Sciatic nerve (tissue), 2 donors: ENCODE data around the gene CALML3. TPM values are rescaled to one million over a fixed set of nuclear protein-coding genes. Genes with fewer than 3 reads are reported as not detected.

ENCODE experiments used
- ATAC-seq: fragments of 200-7000 bp; cut with Tn5 transposase; one replicate; pipeline ENCODE4 v1.9.1; 2020; ENCODE audit warnings: mild to moderate bottlenecking, moderate library complexity
- DNase-seq: peaks from one replicate; pipeline ENCODE4 v3.0.0-alpha.2; 2020; ENCODE audit warnings: low spot score
- intact Hi-C: fragments of 100-400 bp; cut with DNase I; formaldehyde crosslinking; loops from one replicate; pipeline ENCODE4 v1.14.2; 2022
- total RNA-seq: library from RNA; stranded (reverse); fragmentation: NEBNext Ultra II Directional; extraction: Animal tissue kit (Norgen Biotek cat#: 25700); gene quantifications from one replicate; pipeline ENCODE4 v1.2.1, GENCODE V29; 2021
- donor health status: DM: no; HTN: no; CAD: no.
- donor health status: DM: no; HTN: no; CAD: no.

CALML3 gene
- total RNA-seq, 1 donor from 2014 or later = not detected

- peak; percentile 59 for DNase-seq
- intact Hi-C loops = no loop called here
These were observed 9.5 kb downstream of the CALML3 start for GRCh38 chr10:5534051-5534821.

GRCh38 chr10:5534880-5535856, 10.4 kb downstream of the CALML3 start:
- ATAC-seq (peak; percentile 95), DNase-seq (no peak)
- intact Hi-C loops = no loop called here

More at GRCh38 chr10:5534051-5534821, 9.5 kb downstream of the CALML3 start:
- ATAC-seq = peak; percentile 42

GRCh38 chr10:5536486-5537081, 11.8 kb downstream of the CALML3 start:
- ATAC-seq (no peak), DNase-seq (no peak)
- intact Hi-C loops = no loop called here

GRCh38 chr10:5537684-5538083, 12.9 kb downstream of the CALML3 start:
- DNase-seq (no peak), ATAC-seq (no peak)
- intact Hi-C loops = no loop called here

GRCh38 chr10:5538446-5538845, 13.7 kb downstream of the CALML3 start:
- DNase-seq = no peak
- no peak for ATAC-seq
- intact Hi-C loops = no loop called here

- intact Hi-C loops = no loop called here
- DNase-seq = peak; percentile 54
- no peak for ATAC-seq
These were observed 14.3 kb downstream of the CALML3 start for GRCh38 chr10:5538892-5539651.

GRCh38 chr10:5540080-5540479, 15.3 kb downstream of the CALML3 start:
- ATAC-seq (no peak), DNase-seq (no peak)
- intact Hi-C loops = no loop called here

- intact Hi-C loops = no loop called here
- ATAC-seq (no peak), DNase-seq (no peak)
These were observed 16.1 kb downstream of the CALML3 start for GRCh38 chr10:5540891-5541290.

GRCh38 chr10:5542100-5542499, 17.3 kb downstream of the CALML3 start:
- DNase-seq (no peak), ATAC-seq (no peak)
- intact Hi-C loops = no loop called here

- no peak for DNase-seq
- no peak for ATAC-seq
- intact Hi-C loops = no loop called here
These were observed 18.9 kb downstream of the CALML3 start for GRCh38 chr10:5543623-5544022.

- ATAC-seq (no peak), DNase-seq (no peak)
- intact Hi-C loops = no loop called here
These were observed 19.6 kb downstream of the CALML3 start for GRCh38 chr10:5544216-5544805.

GRCh38 chr10:5545011-5545410, 20.2 kb downstream of the CALML3 start:
- intact Hi-C loops = no loop called here
- DNase-seq (peak; percentile 50), ATAC-seq (no peak)

- DNase-seq = no peak
- intact Hi-C loops = no loop called here
- ATAC-seq = peak; percentile 25
These were observed 20.6 kb downstream of the CALML3 start for GRCh38 chr10:5545426-5545777.

GRCh38 chr10:5545778-5546710, 21.3 kb downstream of the CALML3 start:
- intact Hi-C loops = no loop called here
- DNase-seq = peak; percentile 76
- peak; percentile 87 for ATAC-seq

- intact Hi-C loops = no loop called here
- ATAC-seq (no peak), DNase-seq (peak; percentile 52)
These were observed 22.3 kb downstream of the CALML3 start for GRCh38 chr10:5546891-5547680.

- DNase-seq = peak; percentile 48
- intact Hi-C loops = no loop called here
- ATAC-seq = no peak
These were observed 22.8 kb downstream of the CALML3 start for GRCh38 chr10:5547681-5547930.
